IMR-90 (cell line): ENCODE data around the gene ACAP2. TPM values are rescaled to one million over a fixed set of nuclear protein-coding genes. Genes with fewer than 3 reads are reported as not detected.

Experiments
- ATAC-seq: fragments of 200-7000 bp; cut with Tn5 transposase; 2 replicates; pipeline ENCODE4 v1.9.1; 2020; ENCODE audit warnings: low read depth, mild to moderate bottlenecking, moderate library complexity
- BruUV-seq: library from RNA; stranded (reverse); fragments of 400-500 nt; replicated peaks from 2 replicates; lab custom pipeline; 2021; lab: Mats Ljungman, UMichigan
- CTCF ChIA-PET: fragments of 300-600 bp; formaldehyde crosslinking; extraction: SDS; loops from one replicate; lab custom pipeline; 2021; ENCODE audit warnings: antibody characterized with exemption; lab: Yijun Ruan, JAX
- POLR2A ChIA-PET: fragments of 300-600 bp; sonication (Branson Sonifier 250); formaldehyde crosslinking; loops from one replicate; lab custom pipeline; 2022; ENCODE audit warnings: antibody characterized with exemption; ENCODE audit not compliant: unreplicated experiment; lab: Charles Lee
- DNase-seq: peaks from one replicate; pipeline ENCODE4 v3.0.0; 2013
- H2AFZ ChIP-seq: replicated peaks from 2 replicates; pipeline ENCODE3; 2013; ENCODE audit warnings: low read length, mild to moderate bottlenecking; ENCODE audit not compliant: poor library complexity
- H2AK5ac ChIP-seq: 2 replicates; pipeline ENCODE4 v1.6.1; 2013; ENCODE audit warnings: low read depth, low read length, inconsistent platforms
- H2AK9ac ChIP-seq: replicated peaks from 2 replicates; pipeline ENCODE3; 2013; ENCODE audit warnings: mild to moderate bottlenecking, low read depth, low read length, moderate library complexity; ENCODE audit not compliant: poor library complexity
- H2BK120ac ChIP-seq: 2 replicates; pipeline ENCODE4 v1.6.1; 2013; ENCODE audit warnings: low read depth, low read length, inconsistent platforms
- H2BK15ac ChIP-seq: 3 replicates; pipeline ENCODE4 v1.6.1; 2013; ENCODE audit warnings: low read depth, low read length, inconsistent platforms
- H2BK20ac ChIP-seq: 2 replicates; pipeline ENCODE4 v1.6.1; 2013; ENCODE audit warnings: low read depth, mild to moderate bottlenecking, inconsistent platforms, low read length, moderate library complexity
- H2BK5ac ChIP-seq: 2 replicates; pipeline ENCODE4 v1.6.1; 2013; ENCODE audit warnings: mild to moderate bottlenecking, low read depth, low read length, inconsistent platforms; ENCODE audit not compliant: poor library complexity, severe bottlenecking
- H3K14ac ChIP-seq: replicated peaks from 2 replicates; pipeline ENCODE4 v1.6.1; 2013; ENCODE audit warnings: low read depth, low read length, inconsistent platforms
- H3K18ac ChIP-seq: 2 replicates; pipeline ENCODE4 v1.6.1; 2013; ENCODE audit warnings: low read depth, low read length, control low read depth
- H3K23ac ChIP-seq: 2 replicates; pipeline ENCODE4 v1.6.1; 2013; ENCODE audit warnings: low read depth, low read length, inconsistent platforms
- H3K27ac ChIP-seq: 2 replicates; pipeline ENCODE4 v1.5.1; 2013; ENCODE audit warnings: mild to moderate bottlenecking, control low read depth, low read length; ENCODE audit not compliant: insufficient read depth
- H3K27me3 ChIP-seq: 2 replicates; pipeline ENCODE4 v1.6.1; 2013; ENCODE audit warnings: low read length; ENCODE audit not compliant: control insufficient read depth, insufficient read depth
- H3K36me3 ChIP-seq: 2 replicates; pipeline ENCODE4 v1.6.1; 2013; ENCODE audit warnings: low read length, mixed read lengths; ENCODE audit not compliant: control insufficient read depth, insufficient read depth
- H3K4ac ChIP-seq: 2 replicates; pipeline ENCODE4 v1.6.1; 2013; ENCODE audit warnings: low read depth, low read length, inconsistent platforms
- H3K4me1 ChIP-seq: 2 replicates; pipeline ENCODE4 v1.6.1; 2013; ENCODE audit warnings: low read length, mixed read lengths; ENCODE audit not compliant: control insufficient read depth, insufficient read depth
- H3K4me2 ChIP-seq: 2 replicates; pipeline ENCODE4 v1.6.1; 2013; ENCODE audit warnings: low read depth, mild to moderate bottlenecking, control low read depth, low read length, moderate library complexity
- H3K4me3 ChIP-seq: 2 replicates; pipeline ENCODE4 v1.5.1; 2013; ENCODE audit warnings: low read depth, mild to moderate bottlenecking, control low read depth, low read length, moderate library complexity; ENCODE audit not compliant: insufficient read depth
- H3K56ac ChIP-seq: 2 replicates; pipeline ENCODE4 v1.6.1; 2013; ENCODE audit warnings: low read length, inconsistent platforms; ENCODE audit not compliant: insufficient read depth; ENCODE audit errors: extremely low read depth
- H3K79me1 ChIP-seq, 2 experiments: 2 replicates each; pipeline ENCODE4 v1.6.1; 2013; ENCODE audit warnings: low read length in 2 of 2, inconsistent platforms in 1 of 2, low read depth in 1 of 2
- H3K9ac ChIP-seq: 2 replicates; pipeline ENCODE4 v1.6.1; 2013; ENCODE audit warnings: low read depth, low read length, control low read depth
- H3K9me1 ChIP-seq: 2 replicates; pipeline ENCODE4 v1.6.1; 2013; ENCODE audit warnings: low read length, inconsistent platforms; ENCODE audit not compliant: insufficient read depth
- H3K9me3 ChIP-seq: 2 replicates; pipeline ENCODE4 v1.6.1; 2013; ENCODE audit warnings: low read length; ENCODE audit not compliant: control insufficient read depth, insufficient read depth
- H4K20me1 ChIP-seq: 2 replicates; pipeline ENCODE4 v1.6.1; 2013; ENCODE audit warnings: low read length, inconsistent platforms; ENCODE audit not compliant: insufficient read depth
- H4K5ac ChIP-seq: 2 replicates; pipeline ENCODE4 v1.6.1; 2013; ENCODE audit warnings: mild to moderate bottlenecking, low read depth, low read length, control low read depth
- H4K8ac ChIP-seq, 2 experiments: 2 replicates each; pipeline ENCODE4 v1.6.1; 2013; ENCODE audit warnings: low read depth in 2 of 2, low read length in 2 of 2, control low read depth in 1 of 2, inconsistent platforms in 1 of 2
- H4K91ac ChIP-seq: 2 replicates; pipeline ENCODE4 v1.6.1; 2013; ENCODE audit warnings: low read depth, low read length, inconsistent platforms; ENCODE audit not compliant: insufficient read depth
- BHLHE40 ChIP-seq: fragments of 150-350 bp; IDR thresholded peaks from 2 replicates; pipeline ENCODE4 v1.6.1; 2016; ENCODE audit warnings: mild to moderate bottlenecking, low read depth, low read length
- CEBPB ChIP-seq: IDR thresholded peaks from 2 replicates; pipeline ENCODE4 v1.6.1; 2012; ENCODE audit warnings: low read depth, low read length, improper control_type of control experiment
- CHD1 ChIP-seq: IDR thresholded peaks from 2 replicates; pipeline ENCODE4 v1.6.1; 2012; ENCODE audit warnings: low read depth, low read length, improper control_type of control experiment
- FOS ChIP-seq: fragments of 150-350 bp; IDR thresholded peaks from 2 replicates; pipeline ENCODE4 v1.6.1; 2016; ENCODE audit warnings: low read depth, low read length
- MAFK ChIP-seq: IDR thresholded peaks from 2 replicates; pipeline ENCODE4 v1.6.1; 2012; ENCODE audit warnings: low read depth, low read length, improper control_type of control experiment
- MAZ ChIP-seq: IDR thresholded peaks from 2 replicates; pipeline ENCODE4 v1.6.1; 2012; ENCODE audit warnings: low read depth, mild to moderate bottlenecking, low read length, improper control_type of control experiment, moderate library complexity, borderline replicate concordance
- MXI1 ChIP-seq: IDR thresholded peaks from 2 replicates; pipeline ENCODE4 v1.6.1; 2012; ENCODE audit warnings: low read depth, mild to moderate bottlenecking, low read length, moderate library complexity, borderline replicate concordance
- NFE2L2 ChIP-seq: fragments of 150-350 bp; IDR thresholded peaks from 2 replicates; pipeline ENCODE4 v1.6.1; 2016; ENCODE audit warnings: low read depth, mild to moderate bottlenecking, low read length
- POLR2A ChIP-seq: IDR thresholded peaks from 2 replicates; pipeline ENCODE4 v1.6.1; 2012; ENCODE audit warnings: mild to moderate bottlenecking, low read depth, low read length
- RAD21 ChIP-seq: IDR thresholded peaks from 2 replicates; pipeline ENCODE4 v1.6.1; 2012; ENCODE audit warnings: low read length, improper control_type of control experiment
- RCOR1 ChIP-seq: IDR thresholded peaks from 2 replicates; pipeline ENCODE4 v1.6.1; 2012; ENCODE audit warnings: mild to moderate bottlenecking, low read length, improper control_type of control experiment; ENCODE audit not compliant: insufficient replicate concordance
- RFX5 ChIP-seq: IDR thresholded peaks from 2 replicates; pipeline ENCODE4 v1.8.0; 2012; ENCODE audit warnings: low read depth, mild to moderate bottlenecking, low read length, moderate library complexity
- SMC3 ChIP-seq: fragments of 150-350 bp; IDR thresholded peaks from 2 replicates; pipeline ENCODE4 v1.6.1; 2016; ENCODE audit warnings: low read depth, mild to moderate bottlenecking, antibody characterized with exemption, low read length, moderate library complexity
- WGBS, 2 experiments: methylation state at CpG; one replicate each; pipeline versions ENCODE4 v1.1.5 to v1.1.7; 2013; ENCODE audit warnings: missing lambda C conversion rate in 2 of 2; ENCODE audit not compliant: insufficient read length in 1 of 2; ENCODE audit errors: extremely low coverage in 2 of 2; 5-methylcytosine and 5-hydroxymethylcytosine counted together
- dilution Hi-C: fragments of 300-500 bp; cut with HindIII; formaldehyde crosslinking; loops from one replicate; pipeline ENCODE4 v1.14.3; 2018; ENCODE audit warnings: low sequenced_read_pairs; ENCODE audit not compliant: unreplicated experiment
- in situ Hi-C: fragments of 300-500 bp; cut with MboI; formaldehyde crosslinking; loops from 3 replicates; pipeline ENCODE4 v1.14.3; 2019; ENCODE audit warnings: low sequenced_read_pairs, inconsistent platforms, mixed read lengths
- intact Hi-C: fragments of 100-400 bp; cut with micrococcal nuclease; formaldehyde crosslinking; loops from 2 replicates; pipeline ENCODE4 v1.10.0; 2022
- polyA plus RNA-seq, 3 experiments: library from polyadenylated mRNA; depleted of rRNA; stranded (reverse); fragments of >200 nt; gene quantifications; 2 replicates each; pipeline ENCODE4 v1.2.3, GENCODE V29; 2012; ENCODE audit warnings: low replicate concordance in 1 of 3
- total RNA-seq: library from RNA; depleted of rRNA; stranded (reverse); fragments of >200 nt; gene quantifications from 2 replicates; pipeline ENCODE4 v1.2.3, GENCODE V29; 2012
- TF ChIP-seq, protein P1 (sequence below): conservative IDR thresholded peaks from 2 replicates; pipeline ENCODE4 v1.5.1; 2012; ENCODE audit warnings: mild to moderate bottlenecking, low read depth, low read length, improper control_type of control experiment
- TF ChIP-seq, protein P2 (sequence below): fragments of 150-350 bp; IDR thresholded peaks from 2 replicates; pipeline ENCODE4 v1.6.1; 2017; ENCODE audit warnings: mild to moderate bottlenecking, antibody characterized with exemption, low read length, low read depth

The ACAP2 gene
- total and polyA plus RNA-seq, 2 of the 4 experiments (the other 2 are of a cell fraction), result 11.9 to 35.1 TPM

DNA sequence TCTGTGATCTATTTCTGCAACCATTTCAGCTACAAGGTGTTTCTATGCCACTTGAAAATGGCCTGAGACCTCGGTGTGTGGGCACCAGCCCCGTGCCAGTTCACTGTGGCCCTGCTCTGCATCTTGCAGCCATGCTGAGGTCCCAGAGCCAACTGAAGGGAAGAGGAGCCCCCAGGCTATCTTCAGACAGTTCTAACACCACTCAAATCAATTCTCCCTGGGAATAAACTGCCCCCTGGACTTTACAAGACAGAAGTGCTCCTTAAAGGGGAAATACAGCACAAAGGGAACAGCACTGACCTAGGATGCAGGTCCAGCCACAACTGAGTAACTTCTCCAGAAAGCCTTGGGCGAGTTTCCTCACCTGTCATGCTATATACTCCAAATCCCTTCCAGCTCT lies 175.7 kb downstream of the ACAP2 start:
- no peak overlapping the region for H4K91ac ChIP-seq
- WGBS, 2 experiments, result no CpG with 5 or more reads among the region's 3 CpGs
- ChIA-PET POLR2A (no interaction called here), CTCF (interaction anchor here (1.2 kb wide), 1 partner anchor 584 kb away, joined by 5 read pairs; no protein-coding TSS in a partner anchor)
- no peak overlapping the region for H3K4ac ChIP-seq
- H2AK9ac ChIP-seq, result no peak overlapping the region
- H2BK15ac ChIP-seq, result no peak overlapping the region
- no peak overlapping the region for H4K5ac ChIP-seq
- H3K27ac ChIP-seq, result no peak overlapping the region
- peaks cover 16% of the 10 kb centered on the region for H4K20me1 ChIP-seq
- H3K4me1 ChIP-seq, result peaks cover 7% of the 10 kb centered on the region
- TF ChIP-seq NFE2L2, result no peak
- no peak for TF ChIP-seq POLR2A
- no peak for TF ChIP-seq MAZ
- no peak for TF ChIP-seq RAD21
- no peak for TF ChIP-seq MXI1
- TF ChIP-seq RCOR1, result no peak
- TF ChIP-seq RFX5, result no peak
- TF ChIP-seq FOS, result no peak
- no peak for TF ChIP-seq BHLHE40
- no peak for TF ChIP-seq MAFK
- TF ChIP-seq, protein P1, sequence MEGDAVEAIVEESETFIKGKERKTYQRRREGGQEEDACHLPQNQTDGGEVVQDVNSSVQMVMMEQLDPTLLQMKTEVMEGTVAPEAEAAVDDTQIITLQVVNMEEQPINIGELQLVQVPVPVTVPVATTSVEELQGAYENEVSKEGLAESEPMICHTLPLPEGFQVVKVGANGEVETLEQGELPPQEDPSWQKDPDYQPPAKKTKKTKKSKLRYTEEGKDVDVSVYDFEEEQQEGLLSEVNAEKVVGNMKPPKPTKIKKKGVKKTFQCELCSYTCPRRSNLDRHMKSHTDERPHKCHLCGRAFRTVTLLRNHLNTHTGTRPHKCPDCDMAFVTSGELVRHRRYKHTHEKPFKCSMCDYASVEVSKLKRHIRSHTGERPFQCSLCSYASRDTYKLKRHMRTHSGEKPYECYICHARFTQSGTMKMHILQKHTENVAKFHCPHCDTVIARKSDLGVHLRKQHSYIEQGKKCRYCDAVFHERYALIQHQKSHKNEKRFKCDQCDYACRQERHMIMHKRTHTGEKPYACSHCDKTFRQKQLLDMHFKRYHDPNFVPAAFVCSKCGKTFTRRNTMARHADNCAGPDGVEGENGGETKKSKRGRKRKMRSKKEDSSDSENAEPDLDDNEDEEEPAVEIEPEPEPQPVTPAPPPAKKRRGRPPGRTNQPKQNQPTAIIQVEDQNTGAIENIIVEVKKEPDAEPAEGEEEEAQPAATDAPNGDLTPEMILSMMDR, result no peak
- TF ChIP-seq CHD1, result no peak
- TF ChIP-seq CEBPB, result no peak
- TF ChIP-seq SMC3, result no peak
- TF ChIP-seq, protein P2, sequence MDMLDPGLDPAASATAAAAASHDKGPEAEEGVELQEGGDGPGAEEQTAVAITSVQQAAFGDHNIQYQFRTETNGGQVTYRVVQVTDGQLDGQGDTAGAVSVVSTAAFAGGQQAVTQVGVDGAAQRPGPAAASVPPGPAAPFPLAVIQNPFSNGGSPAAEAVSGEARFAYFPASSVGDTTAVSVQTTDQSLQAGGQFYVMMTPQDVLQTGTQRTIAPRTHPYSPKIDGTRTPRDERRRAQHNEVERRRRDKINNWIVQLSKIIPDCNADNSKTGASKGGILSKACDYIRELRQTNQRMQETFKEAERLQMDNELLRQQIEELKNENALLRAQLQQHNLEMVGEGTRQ, result no peak
- no peaks in the 10 kb centered on the region for H3K27me3 ChIP-seq
- H3K9ac ChIP-seq, result no peak overlapping the region
- no peak overlapping the region for H2AFZ ChIP-seq
- no peak overlapping the region for H4K8ac ChIP-seq
- intact Hi-C loops, result no loop called here
- no peak overlapping the region for H3K4me3 ChIP-seq
- ATAC-seq (no peak), DNase-seq (no peak)
- no peak overlapping the region for H2BK120ac ChIP-seq
- H2AK5ac ChIP-seq, result no peak overlapping the region
- H3K79me1 ChIP-seq, result peaks cover 28 to 68% of the 10 kb centered on the region in 2 experiments
- H3K14ac ChIP-seq, result no peak overlapping the region
- BruUV-seq, result no TSS peak
- H2BK20ac ChIP-seq, result no peak overlapping the region
- dilution Hi-C loops, result no loop called here
- no peak overlapping the region for H3K18ac ChIP-seq
- H2BK5ac ChIP-seq, result no peak overlapping the region
- H3K4me2 ChIP-seq, result no peak overlapping the region
- H3K9me1 ChIP-seq, result peaks cover 18% of the 10 kb centered on the region; the same call in 1 of the 2 replicates
- H3K23ac ChIP-seq, result no peak overlapping the region
- H3K9me3 ChIP-seq, result no peaks in the 10 kb centered on the region
- peaks cover 3% of the 10 kb centered on the region; the same call in 1 of the 2 replicates for H3K36me3 ChIP-seq
- in situ Hi-C loops, result loop anchor here (5.0 kb wide), 1 partner anchor 590 kb away; no protein-coding TSS in a partner anchor
- no peak overlapping the region for H3K56ac ChIP-seq
